ENCODE data around the gene SVIL.

GRCh38 chr10:29415876-29416275, 218.9 kb downstream of the SVIL start:
- TF ChIP-seq USF1 (IDR thresholded peaks at IDR 0.05) (no peak), FOXM1 (IDR thresholded peaks at IDR 0.05; ENCODE audit: borderline replicate concordance, low read depth) (no peak), EP300 (IDR thresholded peaks at IDR 0.05; ENCODE audit: borderline replicate concordance) (no peak), TEAD4 (IDR thresholded peaks at IDR 0.05) (no peak), REST (IDR thresholded peaks at IDR 0.05; ENCODE audit: low read depth) (no peak), TAF1 (IDR thresholded peaks at IDR 0.05; ENCODE audit: low read depth) (no peak), YY1 (IDR thresholded peaks at IDR 0.05; ENCODE audit: low read depth) (no peak), MAX (IDR thresholded peaks at IDR 0.05) (no peak), RAD21 (IDR thresholded peaks at IDR 0.05; ENCODE audit: low read depth) (no peak), CEBPB (IDR thresholded peaks at IDR 0.05) (no peak), CREB1 (IDR thresholded peaks at IDR 0.05; ENCODE audit: low read depth) (no peak), NFIC (IDR thresholded peaks at IDR 0.05) (no peak)
